HCT116 (cell line): ENCODE data around the gene DZIP3.

Experiments
- MAX ChIP-seq: IDR thresholded peaks from 2 replicates; pipeline ENCODE4 v1.6.1; 2012
- POLR2A ChIP-seq: IDR thresholded peaks from 2 replicates; pipeline ENCODE4 v1.7.0; 2011; ENCODE audit warnings: borderline replicate concordance; ENCODE audit not compliant: insufficient read depth, insufficient read length; ENCODE audit errors: extremely low read depth
- TF ChIP-seq, protein P1 (sequence below), 3 experiments: fragments of 200-600 bp in 1 of 3; sonication (generic) in 1 of 3; IDR thresholded peaks in 2 of 3; conservative IDR thresholded peaks in 1 of 3; 2 replicates each; pipeline ENCODE4 v1.5.1; 2012 to 2017; ENCODE audit warnings: low read depth in 2 of 3, low read length in 2 of 3, antibody characterized with exemption in 1 of 3, borderline replicate concordance in 1 of 3, control low read depth in 1 of 3, mild to moderate bottlenecking in 1 of 3, mixed read lengths in 1 of 3, mixed run types in 1 of 3, moderate library complexity in 1 of 3; ENCODE audit not compliant: insufficient read depth in 1 of 3
- TF ChIP-seq, protein P2 (sequence below): IDR thresholded peaks from 2 replicates; pipeline ENCODE4 v1.6.1; 2012

DNA sequence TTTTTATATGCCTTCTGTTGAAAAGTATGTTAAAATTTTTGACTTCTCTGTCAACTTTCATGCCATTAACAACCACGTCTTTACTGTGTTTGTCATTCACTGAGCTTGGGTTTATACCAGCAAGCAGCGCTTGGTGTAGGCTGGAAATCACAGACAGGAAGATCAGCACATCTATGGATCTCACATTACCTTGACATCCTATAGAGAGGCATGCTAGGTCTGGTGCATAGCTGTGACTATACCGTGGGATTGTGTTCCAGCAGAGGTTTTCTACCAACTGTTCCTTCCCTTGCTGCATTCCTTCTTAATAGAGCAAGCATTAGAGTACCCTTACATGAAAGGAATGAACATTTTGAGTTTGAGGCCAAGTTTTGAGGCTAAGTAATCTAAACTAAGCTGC lies 53.0 kb downstream of the DZIP3 start:
- TF ChIP-seq, protein P1, sequence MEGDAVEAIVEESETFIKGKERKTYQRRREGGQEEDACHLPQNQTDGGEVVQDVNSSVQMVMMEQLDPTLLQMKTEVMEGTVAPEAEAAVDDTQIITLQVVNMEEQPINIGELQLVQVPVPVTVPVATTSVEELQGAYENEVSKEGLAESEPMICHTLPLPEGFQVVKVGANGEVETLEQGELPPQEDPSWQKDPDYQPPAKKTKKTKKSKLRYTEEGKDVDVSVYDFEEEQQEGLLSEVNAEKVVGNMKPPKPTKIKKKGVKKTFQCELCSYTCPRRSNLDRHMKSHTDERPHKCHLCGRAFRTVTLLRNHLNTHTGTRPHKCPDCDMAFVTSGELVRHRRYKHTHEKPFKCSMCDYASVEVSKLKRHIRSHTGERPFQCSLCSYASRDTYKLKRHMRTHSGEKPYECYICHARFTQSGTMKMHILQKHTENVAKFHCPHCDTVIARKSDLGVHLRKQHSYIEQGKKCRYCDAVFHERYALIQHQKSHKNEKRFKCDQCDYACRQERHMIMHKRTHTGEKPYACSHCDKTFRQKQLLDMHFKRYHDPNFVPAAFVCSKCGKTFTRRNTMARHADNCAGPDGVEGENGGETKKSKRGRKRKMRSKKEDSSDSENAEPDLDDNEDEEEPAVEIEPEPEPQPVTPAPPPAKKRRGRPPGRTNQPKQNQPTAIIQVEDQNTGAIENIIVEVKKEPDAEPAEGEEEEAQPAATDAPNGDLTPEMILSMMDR (IDR thresholded peaks at IDR 0.05 in 2 of 3, conservative IDR thresholded peaks at IDR 0.05 in 1 of 3; ENCODE audit: borderline replicate concordance in 1 of 3, insufficient read depth in 1 of 3, low read depth in 2 of 3, low read length in 2 of 3), result no peak
- no peak for TF ChIP-seq POLR2A
- TF ChIP-seq, protein P2, sequence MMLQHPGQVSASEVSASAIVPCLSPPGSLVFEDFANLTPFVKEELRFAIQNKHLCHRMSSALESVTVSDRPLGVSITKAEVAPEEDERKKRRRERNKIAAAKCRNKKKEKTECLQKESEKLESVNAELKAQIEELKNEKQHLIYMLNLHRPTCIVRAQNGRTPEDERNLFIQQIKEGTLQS, result no peak
- no peak for TF ChIP-seq MAX
